ENCODE measurements around the gene NGB. TPM values are rescaled to one million over a fixed set of nuclear protein-coding genes. Genes with fewer than 3 reads are reported as not detected.

Gene NGB
- total RNA-seq, 1 donor from 2014 or later, result not detected

- Histone ChIP-seq H3K36me3 (ENCODE audit: control insufficient read depth, insufficient read depth, low read length) (peaks cover 1% of the 10 kb centered on the region), H3K4me3 (ENCODE audit: low read depth, low read length) (no peak overlapping the region), H3K27me3 (ENCODE audit: control insufficient read depth, insufficient read depth, low read length) (no peaks in the 10 kb centered on the region)
- TF ChIP-seq, protein P1, sequence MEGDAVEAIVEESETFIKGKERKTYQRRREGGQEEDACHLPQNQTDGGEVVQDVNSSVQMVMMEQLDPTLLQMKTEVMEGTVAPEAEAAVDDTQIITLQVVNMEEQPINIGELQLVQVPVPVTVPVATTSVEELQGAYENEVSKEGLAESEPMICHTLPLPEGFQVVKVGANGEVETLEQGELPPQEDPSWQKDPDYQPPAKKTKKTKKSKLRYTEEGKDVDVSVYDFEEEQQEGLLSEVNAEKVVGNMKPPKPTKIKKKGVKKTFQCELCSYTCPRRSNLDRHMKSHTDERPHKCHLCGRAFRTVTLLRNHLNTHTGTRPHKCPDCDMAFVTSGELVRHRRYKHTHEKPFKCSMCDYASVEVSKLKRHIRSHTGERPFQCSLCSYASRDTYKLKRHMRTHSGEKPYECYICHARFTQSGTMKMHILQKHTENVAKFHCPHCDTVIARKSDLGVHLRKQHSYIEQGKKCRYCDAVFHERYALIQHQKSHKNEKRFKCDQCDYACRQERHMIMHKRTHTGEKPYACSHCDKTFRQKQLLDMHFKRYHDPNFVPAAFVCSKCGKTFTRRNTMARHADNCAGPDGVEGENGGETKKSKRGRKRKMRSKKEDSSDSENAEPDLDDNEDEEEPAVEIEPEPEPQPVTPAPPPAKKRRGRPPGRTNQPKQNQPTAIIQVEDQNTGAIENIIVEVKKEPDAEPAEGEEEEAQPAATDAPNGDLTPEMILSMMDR (IDR thresholded peaks at IDR 0.05; ENCODE audit: insufficient read depth, low read length, poor library complexity, severe bottlenecking), result peak; percentile 1
- DNase-seq (ENCODE audit: low read depth), result no peak
Measured at GRCh38 chr14:77278461-77279230, 7.6 kb upstream of the NGB start.

- H3K4me3 ChIP-seq (ENCODE audit: low read depth, low read length), result no peak overlapping the region
- no peak for DNase-seq (ENCODE audit: low read depth)
- H3K27me3 ChIP-seq (ENCODE audit: control insufficient read depth, insufficient read depth, low read length), result no peaks in the 10 kb centered on the region
- TF ChIP-seq, protein P1 (IDR thresholded peaks at IDR 0.05; ENCODE audit: insufficient read depth, low read length, poor library complexity, severe bottlenecking), result no peak
- H3K36me3 ChIP-seq (ENCODE audit: control insufficient read depth, insufficient read depth, low read length), result peaks cover 1% of the 10 kb centered on the region
Measured at GRCh38 chr14:77276959-77277358, 6.0 kb upstream of the NGB start.

- no peak for DNase-seq (ENCODE audit: low read depth)
- H3K4me3 ChIP-seq (ENCODE audit: low read depth, low read length), result no peak overlapping the region
- peaks cover 2% of the 10 kb centered on the region for H3K27me3 ChIP-seq (ENCODE audit: control insufficient read depth, insufficient read depth, low read length)
- TF ChIP-seq, protein P1 (IDR thresholded peaks at IDR 0.05; ENCODE audit: insufficient read depth, low read length, poor library complexity, severe bottlenecking), result no peak
- H3K36me3 ChIP-seq (ENCODE audit: control insufficient read depth, insufficient read depth, low read length), result peaks cover 1% of the 10 kb centered on the region
Measured at GRCh38 chr14:77276295-77276935, 5.4 kb upstream of the NGB start.

DNA sequence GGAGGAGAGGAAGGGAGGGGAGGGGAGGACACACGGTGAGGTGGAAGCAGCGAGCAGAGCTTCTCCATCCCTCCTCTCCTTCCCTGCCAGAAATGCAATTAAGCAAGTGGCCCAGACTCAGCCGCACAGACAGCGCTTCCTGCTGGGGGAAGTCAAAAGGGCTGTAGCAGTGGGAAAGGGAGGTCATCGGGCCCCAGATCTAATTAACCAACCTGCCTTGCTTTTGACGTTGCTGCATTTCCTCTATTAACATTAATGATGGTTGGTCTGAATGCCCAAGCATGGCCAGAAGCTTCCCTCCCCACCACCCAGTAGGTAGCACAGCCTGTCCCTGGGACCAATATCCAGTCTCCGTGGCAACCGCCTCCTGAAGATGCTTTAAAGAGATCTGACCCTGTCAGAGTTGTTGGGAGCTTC, 4.6 kb upstream of the NGB start:
- peaks cover 1% of the 10 kb centered on the region for H3K36me3 ChIP-seq (ENCODE audit: control insufficient read depth, insufficient read depth, low read length)
- no peak for DNase-seq (ENCODE audit: low read depth)
- H3K27me3 ChIP-seq (ENCODE audit: control insufficient read depth, insufficient read depth, low read length), result peaks cover 10% of the 10 kb centered on the region

DNA sequence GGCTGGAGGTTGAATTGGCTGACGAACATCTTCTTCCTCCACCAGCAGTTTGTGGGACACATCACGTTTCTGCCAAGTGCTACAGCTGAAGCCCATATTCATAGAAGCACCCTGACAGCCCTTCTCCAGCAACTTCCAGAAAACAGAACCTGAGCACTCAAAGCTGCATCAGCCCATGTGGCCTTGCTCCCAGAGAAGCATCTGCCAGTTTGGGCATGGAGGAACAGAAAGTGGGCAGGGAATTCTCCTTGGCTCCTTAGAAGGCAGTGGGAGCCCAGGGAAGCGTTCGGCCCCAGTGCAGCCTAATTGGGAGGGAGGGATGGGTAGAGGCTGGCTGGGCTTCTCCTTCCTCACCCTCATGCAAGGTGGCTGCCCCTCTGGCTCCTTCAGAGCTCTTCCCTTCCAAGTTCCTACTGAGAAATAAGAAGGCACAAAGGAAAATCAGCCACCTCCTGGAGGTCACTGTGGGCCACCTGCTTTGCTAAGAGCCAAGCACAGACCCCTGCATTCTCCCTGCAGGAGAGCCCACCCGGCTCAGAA, 4.1 kb upstream of the NGB start:
- Histone ChIP-seq H3K4me3 (ENCODE audit: low read depth, low read length) (no peak overlapping the region), H3K36me3 (ENCODE audit: control insufficient read depth, insufficient read depth, low read length) (peaks cover 1% of the 10 kb centered on the region), H3K27me3 (ENCODE audit: control insufficient read depth, insufficient read depth, low read length) (peaks cover 15% of the 10 kb centered on the region)
- DNase-seq (ENCODE audit: low read depth), result no peak
- TF ChIP-seq, protein P1 (IDR thresholded peaks at IDR 0.05; ENCODE audit: insufficient read depth, low read length, poor library complexity, severe bottlenecking), result no peak

More for the DNA sequence above, 4.6 kb upstream of the NGB start:
- H3K4me3 ChIP-seq (ENCODE audit: low read depth, low read length), result no peak overlapping the region
- TF ChIP-seq, protein P1 (IDR thresholded peaks at IDR 0.05; ENCODE audit: insufficient read depth, low read length, poor library complexity, severe bottlenecking), result no peak

All from kidney epithelial cell (primary cell).